ENCODE measurements around the gene EFNB2.
A peak's percentile ranks its signal among the peaks of the same experiment; 100 is the strongest.

EFNB2 gene

GRCh38 chr13:106537521-106537920 lies 2.1 kb upstream of the EFNB2 start:
- TF ChIP-seq GABPA (IDR thresholded peaks at IDR 0.05; ENCODE audit: low read depth) (no peak), POLR2AphosphoS5 (IDR thresholded peaks at IDR 0.05; ENCODE audit: low read depth) (no peak), SPI1 (IDR thresholded peaks at IDR 0.05; ENCODE audit: borderline replicate concordance, low read depth) (no peak), CTCF (IDR thresholded peaks at IDR 0.05; ENCODE audit: insufficient read depth, low read length) (no peak), REST (IDR thresholded peaks at IDR 0.05; ENCODE audit: insufficient replicate concordance, low read depth) (no peak)
- no peak for DNase-seq (ENCODE audit: low read depth in 1 of 2, low spot score in 1 of 2)
- Histone ChIP-seq H3K27ac (replicated peaks) (no peak overlapping the region), H3K4me3 (replicated peaks; ENCODE audit: insufficient read depth, low read length) (no peak overlapping the region), H3K27me3 (ENCODE audit: insufficient read depth, poor library complexity, severe bottlenecking) (peaks cover 15% of the 10 kb centered on the region)

- TF ChIP-seq SPI1 (IDR thresholded peaks at IDR 0.05; ENCODE audit: borderline replicate concordance, low read depth): no peak; the same call in 1 of the 2 replicates
- peak; percentile 54; the same call in 1 of the 2 replicates for TF ChIP-seq POLR2AphosphoS5 (IDR thresholded peaks at IDR 0.05; ENCODE audit: low read depth)
- TF ChIP-seq CTCF (IDR thresholded peaks at IDR 0.05; ENCODE audit: insufficient read depth, low read length): peak; percentile 91
- peak; percentile 70 to 83 for DNase-seq (ENCODE audit: low read depth in 1 of 2, low spot score in 1 of 2)
- no peak overlapping the region for H3K27ac ChIP-seq (replicated peaks)
- peaks cover 23% of the 10 kb centered on the region for H3K27me3 ChIP-seq (ENCODE audit: insufficient read depth, poor library complexity, severe bottlenecking)
- H3K4me3 ChIP-seq (replicated peaks; ENCODE audit: insufficient read depth, low read length): peak overlapping the region; percentile 71
Measured at GRCh38 chr13:106536244-106537034, 977 bp upstream of the EFNB2 start.

GRCh38 chr13:106534639-106535551 lies 567 bp downstream of the EFNB2 start:
- no peak for DNase-seq (ENCODE audit: low read depth in 1 of 2, low spot score in 1 of 2)
- no peak for TF ChIP-seq CTCF (IDR thresholded peaks at IDR 0.05; ENCODE audit: insufficient read depth, low read length)
- no peak for TF ChIP-seq SPI1 (IDR thresholded peaks at IDR 0.05; ENCODE audit: borderline replicate concordance, low read depth)
- no peak for TF ChIP-seq POLR2AphosphoS5 (IDR thresholded peaks at IDR 0.05; ENCODE audit: low read depth)
- TF ChIP-seq REST (IDR thresholded peaks at IDR 0.05; ENCODE audit: insufficient replicate concordance, low read depth): no peak
- no peak for TF ChIP-seq GABPA (IDR thresholded peaks at IDR 0.05; ENCODE audit: low read depth)
- no peak overlapping the region for H3K27ac ChIP-seq (replicated peaks)

More at GRCh38 chr13:106534639-106535551, 567 bp downstream of the EFNB2 start:
- Histone ChIP-seq H3K4me3 (replicated peaks; ENCODE audit: insufficient read depth, low read length) (peak overlapping the region; percentile 50), H3K27me3 (ENCODE audit: insufficient read depth, poor library complexity, severe bottlenecking) (peaks cover 30% of the 10 kb centered on the region)

Measured in HL-60 (cell line).